Measurements from ENCODE around the gene SERPINF2. TPM values are rescaled to one million over a fixed set of nuclear protein-coding genes. Genes with fewer than 3 reads are reported as not detected.
A peak's percentile ranks its signal among the peaks of the same experiment; 100 is the strongest.

SERPINF2 gene
- total RNA-seq, 1 experiment from 2014 or later = 0.56 TPM

- no TSS peak for BruUV-seq (replicated peaks)
- POLR2A ChIA-PET = no interaction called here
Observed at GRCh38 chr17:1735418-1735817, 7.3 kb upstream of the SERPINF2 start.

DNA sequence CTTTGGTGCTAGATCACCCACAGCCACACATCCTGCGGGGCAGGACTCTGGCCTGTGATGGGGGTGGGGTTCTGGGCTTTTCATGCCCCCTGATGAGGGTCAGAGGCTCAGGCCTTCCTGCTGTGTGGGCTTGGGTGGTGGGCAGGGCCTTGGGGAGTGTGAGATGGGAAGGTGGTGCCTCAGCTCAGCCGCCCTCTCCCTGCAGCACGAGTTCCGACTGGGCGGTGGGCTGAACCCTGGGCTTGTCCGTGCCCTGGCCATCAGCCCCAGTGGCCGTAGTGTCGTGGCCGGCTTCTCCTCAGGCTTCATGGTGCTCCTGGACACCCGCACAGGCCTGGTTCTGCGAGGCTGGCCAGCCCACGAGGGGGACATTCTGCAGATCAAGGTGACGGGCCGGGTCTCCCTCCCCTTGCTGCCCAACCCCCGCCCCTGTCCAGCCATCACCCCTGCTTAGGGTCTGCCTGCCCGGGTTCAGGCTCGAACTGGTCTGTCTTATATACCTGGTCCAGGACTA lies 6.8 kb upstream of the SERPINF2 start:
- no TSS peak for BruUV-seq (replicated peaks)

More at GRCh38 chr17:1735418-1735817, 7.3 kb upstream of the SERPINF2 start:
- Mint-ChIP-seq H3K27me3 (ENCODE audit: insufficient read depth, unreplicated experiment) (no peaks in the 10 kb centered on the region), H3K4me3 (ENCODE audit: unreplicated experiment) (no peak overlapping the region), H3K4me1 (ENCODE audit: insufficient read depth, unreplicated experiment) (peaks cover 9% of the 10 kb centered on the region), H3K36me3 (ENCODE audit: insufficient read depth, unreplicated experiment) (peaks cover 53% of the 10 kb centered on the region), H3K27ac (ENCODE audit: low read depth, unreplicated experiment) (peak overlapping the region; percentile 31), H3K9me3 (ENCODE audit: unreplicated experiment) (no peaks in the 10 kb centered on the region)
- DNase-seq (ENCODE audit: unreplicated experiment) = no peak
- CTCF ChIA-PET = no interaction called here
- intact Hi-C loops (cut with micrococcal nuclease) = no loop called here
- TF ChIP-seq, protein P1, sequence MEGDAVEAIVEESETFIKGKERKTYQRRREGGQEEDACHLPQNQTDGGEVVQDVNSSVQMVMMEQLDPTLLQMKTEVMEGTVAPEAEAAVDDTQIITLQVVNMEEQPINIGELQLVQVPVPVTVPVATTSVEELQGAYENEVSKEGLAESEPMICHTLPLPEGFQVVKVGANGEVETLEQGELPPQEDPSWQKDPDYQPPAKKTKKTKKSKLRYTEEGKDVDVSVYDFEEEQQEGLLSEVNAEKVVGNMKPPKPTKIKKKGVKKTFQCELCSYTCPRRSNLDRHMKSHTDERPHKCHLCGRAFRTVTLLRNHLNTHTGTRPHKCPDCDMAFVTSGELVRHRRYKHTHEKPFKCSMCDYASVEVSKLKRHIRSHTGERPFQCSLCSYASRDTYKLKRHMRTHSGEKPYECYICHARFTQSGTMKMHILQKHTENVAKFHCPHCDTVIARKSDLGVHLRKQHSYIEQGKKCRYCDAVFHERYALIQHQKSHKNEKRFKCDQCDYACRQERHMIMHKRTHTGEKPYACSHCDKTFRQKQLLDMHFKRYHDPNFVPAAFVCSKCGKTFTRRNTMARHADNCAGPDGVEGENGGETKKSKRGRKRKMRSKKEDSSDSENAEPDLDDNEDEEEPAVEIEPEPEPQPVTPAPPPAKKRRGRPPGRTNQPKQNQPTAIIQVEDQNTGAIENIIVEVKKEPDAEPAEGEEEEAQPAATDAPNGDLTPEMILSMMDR (IDR thresholded peaks at IDR 0.05; ENCODE audit: unreplicated experiment) = no peak

GRCh38 chr17:1736348-1737281 lies 6.1 kb upstream of the SERPINF2 start:
- H3K27me3 Mint-ChIP-seq (ENCODE audit: insufficient read depth, unreplicated experiment) = no peaks in the 10 kb centered on the region
- H3K4me1 Mint-ChIP-seq (ENCODE audit: insufficient read depth, unreplicated experiment) = no peaks in the 10 kb centered on the region
- H3K4me3 Mint-ChIP-seq (ENCODE audit: unreplicated experiment) = no peak overlapping the region
- ChIA-PET POLR2A (interaction anchor here (0.6 to 1.3 kb wide), 8 partner anchors 8 to 62 kb away, joined by 3 to 4 read pairs (median 3); no protein-coding TSS in a partner anchor), CTCF (interaction anchor here (1.0 kb wide), 1 partner anchor 20 kb away, joined by 3 read pairs; no protein-coding TSS in a partner anchor)
- TF ChIP-seq, protein P1 (IDR thresholded peaks at IDR 0.05; ENCODE audit: unreplicated experiment) = no peak
- H3K27ac Mint-ChIP-seq (ENCODE audit: low read depth, unreplicated experiment) = no peak overlapping the region
- peak; percentile 86 for DNase-seq (ENCODE audit: unreplicated experiment)
- H3K9me3 Mint-ChIP-seq (ENCODE audit: unreplicated experiment) = no peaks in the 10 kb centered on the region
- BruUV-seq (replicated peaks) = no TSS peak
- intact Hi-C loops (cut with micrococcal nuclease) = no loop called here
- peaks cover 46% of the 10 kb centered on the region for H3K36me3 Mint-ChIP-seq (ENCODE audit: insufficient read depth, unreplicated experiment)

More for the DNA sequence above, 6.8 kb upstream of the SERPINF2 start:
- Mint-ChIP-seq H3K9me3 (ENCODE audit: unreplicated experiment) (no peaks in the 10 kb centered on the region), H3K4me1 (ENCODE audit: insufficient read depth, unreplicated experiment) (peaks cover 4% of the 10 kb centered on the region), H3K36me3 (ENCODE audit: insufficient read depth, unreplicated experiment) (peaks cover 51% of the 10 kb centered on the region), H3K27ac (ENCODE audit: low read depth, unreplicated experiment) (peak overlapping the region; percentile 31), H3K4me3 (ENCODE audit: unreplicated experiment) (no peak overlapping the region), H3K27me3 (ENCODE audit: insufficient read depth, unreplicated experiment) (no peaks in the 10 kb centered on the region)
- no peak for DNase-seq (ENCODE audit: unreplicated experiment)
- TF ChIP-seq, protein P1 (IDR thresholded peaks at IDR 0.05; ENCODE audit: unreplicated experiment) = no peak
- intact Hi-C loops (cut with micrococcal nuclease) = no loop called here
- ChIA-PET CTCF (interaction anchor here (1.0 kb wide), 1 partner anchor 19 kb away, joined by 3 read pairs; no protein-coding TSS in a partner anchor), POLR2A (interaction anchor here (1.2 to 1.3 kb wide), 2 partner anchors 11 kb away, joined by 3 read pairs; no protein-coding TSS in a partner anchor)

Data from MCF 10A (cell line).